Stomach (tissue), 9 donors: ENCODE results near the gene ADGRG2. TPM values are rescaled to one million over a fixed set of nuclear protein-coding genes. Genes with fewer than 3 reads are reported as not detected.

Source experiments
- DNase-seq, 2 donors: peaks; one replicate each; pipeline versions ENCODE4 v3.0.0 to v3.0.0-alpha.2; 2013 to 2019
- H3K27ac ChIP-seq, 5 donors: fragments of 200-600 bp in 4 of 5; sonication (generic) in 4 of 5; one replicate each; pipeline ENCODE4 v1.5.1; 2013 to 2019; ENCODE audit warnings: mild to moderate bottlenecking in 1 of 5, moderate library complexity in 1 of 5
- H3K27me3 ChIP-seq, 3 donors: fragments of 200-600 bp; sonication (generic); one replicate each; pipeline ENCODE4 v1.5.1; 2017 to 2019; ENCODE audit warnings: mixed run types in 1 of 3
- H3K36me3 ChIP-seq, 4 donors: fragments of 200-600 bp; sonication (generic); 1 replicate in 3 of 4; 2 replicates in 1 of 4; pipeline ENCODE4 v1.5.1; 2016 to 2019
- H3K4me1 ChIP-seq, 4 donors: fragments of 200-600 bp; sonication (generic); one replicate each; pipeline ENCODE4 v1.5.1; 2016 to 2019
- H3K4me3 ChIP-seq, 4 donors: fragments of 200-600 bp; sonication (generic) in 3 of 4; one replicate each; pipeline ENCODE4 v1.5.1; 2016 to 2019; ENCODE audit warnings: mild to moderate bottlenecking in 1 of 4
- H3K9me3 ChIP-seq, 4 donors: fragments of 200-600 bp; sonication (generic); one replicate each; pipeline ENCODE4 v1.5.1; 2016 to 2019
- CTCF ChIP-seq, 7 experiments: fragments of 450-650 bp in 4 of 7; fragments of 200-600 bp in 3 of 7; sonication (generic) in 3 of 7; IDR thresholded peaks; one replicate each; pipeline ENCODE4 v1.5.1; 2016 to 2019; ENCODE audit warnings: antibody characterized with exemption in 7 of 7, control low read depth in 2 of 7, mild to moderate bottlenecking in 1 of 7
- EP300 ChIP-seq: sonication (generic); formaldehyde crosslinking; IDR thresholded peaks from one replicate; pipeline ENCODE4 v1.6.1; 2017; ENCODE audit warnings: antibody characterized with exemption
- POLR2A ChIP-seq, 4 donors: fragments of 450-650 bp; IDR thresholded peaks; one replicate each; pipeline ENCODE4 v1.6.1; 2016; ENCODE audit warnings: antibody characterized with exemption in 4 of 4, control low read depth in 2 of 4, mild to moderate bottlenecking in 1 of 4, moderate library complexity in 1 of 4
- POLR2AphosphoS5 ChIP-seq, 3 donors: sonication (generic); formaldehyde crosslinking; IDR thresholded peaks; one replicate each; pipeline ENCODE4 v1.6.1; 2016; ENCODE audit warnings: antibody characterized with exemption in 3 of 3
- WGBS, 5 donors: extraction: QIAGEN DNeasy Blood & Tissue Kit in 3 of 5; methylation state at CpG; one replicate each; pipeline versions ENCODE4 v1.1.5 to v1.1.7; 2013 to 2018; 5-methylcytosine and 5-hydroxymethylcytosine counted together
- intact Hi-C: fragments of 100-400 bp; cut with DNase I; formaldehyde crosslinking; loops from one replicate; pipeline ENCODE4 v1.15.1; 2023; ENCODE audit warnings: low total_unique reads
- polyA plus RNA-seq, 3 donors: library from polyadenylated mRNA; stranded (reverse); fragments of 200-250 nt; gene quantifications; one replicate each; pipeline ENCODE4 v1.2.3, GENCODE V29; 2013
- total RNA-seq, 5 donors: library from RNA; depleted of rRNA; stranded (reverse); fragments of >200 nt; gene quantifications; one replicate each; pipeline versions ENCODE4 v1.1.0 to v1.2.3, GENCODE V29; 2014 to 2016
- donor health status: healthy with polysubstance abuse.
- donor health status: Bipolar disorder and iron deficiency.
- donor health status: healthy.

Gene ADGRG2
- total and polyA plus RNA-seq, 8 donors: 0.29 to 25.0 (median 1.4) TPM

GRCh38 chrX:18994713-18995112, 127.6 kb downstream of the ADGRG2 start:
- intact Hi-C loops: no loop called here
- TF ChIP-seq POLR2AphosphoS5 (IDR thresholded peaks at IDR 0.05): no peak
- TF ChIP-seq POLR2A (IDR thresholded peaks at IDR 0.05): no peak
- no peak for TF ChIP-seq CTCF (IDR thresholded peaks at IDR 0.05)
- no peak for TF ChIP-seq EP300
- no peak overlapping the region for H3K27ac ChIP-seq
- H3K4me1 ChIP-seq: peaks cover 0 to 5% (median 0%) of the 10 kb centered on the region in 4 donors
- no peaks in the 10 kb centered on the region for H3K9me3 ChIP-seq
- H3K27me3 ChIP-seq: peaks cover 0 to 3% (median 0%) of the 10 kb centered on the region in 3 donors
- DNase-seq: peak in 1 of 2 donors; percentile 12
- H3K36me3 ChIP-seq: peaks cover 0 to 3% (median 0%) of the 10 kb centered on the region in 4 donors
- H3K4me3 ChIP-seq: no peak overlapping the region
- WGBS, 5 donors: 71 to 91% (median 88%) methylated on average over 3 of the region's 3 CpGs

- peak; percentile 44 to 59 for DNase-seq
- WGBS, 5 donors: 42 to 70% (median 51%) methylated on average over 6 to 7 of the region's 7 CpGs
- Histone ChIP-seq H3K36me3 (peaks cover 0 to 8% (median 6%) of the 10 kb centered on the region in 4 donors), H3K4me1 (peaks cover 0 to 5% (median 0%) of the 10 kb centered on the region in 4 donors), H3K9me3 (no peaks in the 10 kb centered on the region), H3K4me3 (no peak overlapping the region), H3K27ac (no peak overlapping the region), H3K27me3 (peaks cover 0 to 3% (median 0%) of the 10 kb centered on the region in 3 donors)
- intact Hi-C loops: no loop called here
- no peak for TF ChIP-seq EP300
- no peak for TF ChIP-seq POLR2AphosphoS5 (IDR thresholded peaks at IDR 0.05)
- no peak for TF ChIP-seq POLR2A (IDR thresholded peaks at IDR 0.05)
- no peak for TF ChIP-seq CTCF (IDR thresholded peaks at IDR 0.05)
Observed at GRCh38 chrX:18992829-18993228, 129.4 kb downstream of the ADGRG2 start.

- Histone ChIP-seq H3K27ac (peak overlapping the region; percentile 90 to 98 (median 93)), H3K9me3 (peaks cover 0 to 4% (median 2%) of the 10 kb centered on the region in 4 donors), H3K4me1 (peaks cover 5 to 31% (median 10%) of the 10 kb centered on the region in 4 donors), H3K36me3 (peaks cover 0 to 8% (median 6%) of the 10 kb centered on the region in 4 donors), H3K4me3 (peak overlapping the region; percentile 61 to 68 (median 62)), H3K27me3 (peaks cover 0 to 8% (median 0%) of the 10 kb centered on the region in 3 donors)
- TF ChIP-seq EP300 (no peak), POLR2A (IDR thresholded peaks at IDR 0.05) (no peak), POLR2AphosphoS5 (IDR thresholded peaks at IDR 0.05) (no peak), CTCF (IDR thresholded peaks at IDR 0.05) (no peak)
- intact Hi-C loops: no loop called here
- WGBS, 5 donors: 0 to 42% (median 6%) methylated on average over 4 of the region's 4 CpGs
- DNase-seq: no peak
Observed at GRCh38 chrX:18985186-18985435, 137.2 kb downstream of the ADGRG2 start.

GRCh38 chrX:18984381-18985185, 137.7 kb downstream of the ADGRG2 start:
- Histone ChIP-seq H3K36me3 (peaks cover 0 to 8% (median 4%) of the 10 kb centered on the region in 4 donors), H3K4me3 (peak overlapping the region; percentile 61 to 68 (median 62)), H3K27ac (peak overlapping the region; percentile 90 to 98 (median 93)), H3K27me3 (peaks cover 0 to 8% (median 0%) of the 10 kb centered on the region in 3 donors), H3K9me3 (peaks cover 0 to 4% (median 2%) of the 10 kb centered on the region in 4 donors), H3K4me1 (peaks cover 5 to 31% (median 10%) of the 10 kb centered on the region in 4 donors)
- TF ChIP-seq CTCF (IDR thresholded peaks at IDR 0.05) (peak in 5 of 7 experiments; percentile 17 to 60 (median 45)), POLR2A (IDR thresholded peaks at IDR 0.05) (no peak), EP300 (no peak), POLR2AphosphoS5 (IDR thresholded peaks at IDR 0.05) (peak in 2 of 3 donors; percentile 15 to 33)
- 0 to 38% (median 9%) methylated on average over 11 to 70 of the region's 71 CpGs for WGBS, 5 donors
- peak; percentile 85 to 93 for DNase-seq
- intact Hi-C loops: no loop called here
